KG1 (cell line): ENCODE results near the gene HDAC11.
"Not testable (repeated sequence)": the region's sequence is repeated elsewhere in the genome, so short reads cannot be mapped to it uniquely, and the experiment has no call there.

Source experiments
- DNase-seq: peaks from one replicate; lab custom pipeline; 2025; lab: John Stamatoyannopoulos, UW

HDAC11 gene

GRCh38 chr3:13479582-13480339 is at the start of gene HDAC11:
HDAC11 (plus strand) TSS chr3:13480306; CDS start chr3:13480348, 42 bp downstream.
- DNase-seq: peak; percentile 95

- not testable (repeated sequence) for DNase-seq
Observed at GRCh38 chr3:13430411-13430875, 49.7 kb upstream of the HDAC11 start.

GRCh38 chr3:13432093-13432492 is 48.0 kb upstream of the HDAC11 start:
- no peak for DNase-seq

GRCh38 chr3:13433912-13434311 is 46.2 kb upstream of the HDAC11 start:
- no peak for DNase-seq

- not testable (repeated sequence) for DNase-seq
Observed at GRCh38 chr3:13436213-13436612, 43.9 kb upstream of the HDAC11 start.

- DNase-seq: no peak
Observed at GRCh38 chr3:13440204-13440817, 39.8 kb upstream of the HDAC11 start.

- DNase-seq: not testable (repeated sequence)
Observed at GRCh38 chr3:13442882-13443281, 37.2 kb upstream of the HDAC11 start.

GRCh38 chr3:13451301-13451673 is 28.8 kb upstream of the HDAC11 start:
- DNase-seq: no peak

GRCh38 chr3:13452490-13453335 is 27.4 kb upstream of the HDAC11 start:
- DNase-seq: peak; percentile 69

- no peak for DNase-seq
Observed at GRCh38 chr3:13455644-13456043, 24.5 kb upstream of the HDAC11 start.

- DNase-seq: no peak
Observed at GRCh38 chr3:13457593-13457992, 22.5 kb upstream of the HDAC11 start.

GRCh38 chr3:13459605-13460340 is 20.3 kb upstream of the HDAC11 start:
- no peak for DNase-seq

- no peak for DNase-seq
Observed at GRCh38 chr3:13460341-13460736, 19.8 kb upstream of the HDAC11 start.

GRCh38 chr3:13461169-13462124 is 18.7 kb upstream of the HDAC11 start:
- peak; percentile 3 for DNase-seq

GRCh38 chr3:13462125-13462629 is 17.9 kb upstream of the HDAC11 start:
- DNase-seq: no peak

- no peak for DNase-seq
Observed at GRCh38 chr3:13462822-13463221, 17.3 kb upstream of the HDAC11 start.

GRCh38 chr3:13463618-13464400 is 16.3 kb upstream of the HDAC11 start:
- DNase-seq: no peak

- DNase-seq: no peak
Observed at GRCh38 chr3:13465236-13465873, 14.8 kb upstream of the HDAC11 start.

GRCh38 chr3:13466781-13467180 is 13.3 kb upstream of the HDAC11 start:
- no peak for DNase-seq
